K562 (cell line): ENCODE results near the gene ARHGEF26. TPM values are rescaled to one million over a fixed set of nuclear protein-coding genes. Genes with fewer than 3 reads are reported as not detected.

Experiments
- ATAC-seq: fragments of 200-7000 bp; cut with Tn5 transposase; 3 replicates; pipeline ENCODE4 v1.9.1; 2020; ENCODE audit warnings: moderate library complexity
- BruUV-seq: library from RNA; stranded (reverse); fragments of 400-500 nt; replicated peaks from 2 replicates; lab custom pipeline; 2021; lab: Mats Ljungman, UMichigan
- CTCF ChIA-PET: fragments of 300-600 bp; formaldehyde crosslinking; extraction: SDS; loops from one replicate; lab custom pipeline; 2021; ENCODE audit warnings: low intra/inter-chr PET ratio; lab: Yijun Ruan, JAX
- POLR2A ChIA-PET: fragments of 300-600, 350-650 bp; sonication (Branson Sonifier 250); formaldehyde crosslinking; extraction: SDS; loops from one replicate; lab custom pipeline; 2021; ENCODE audit warnings: antibody characterized with exemption, inconsistent platforms; lab: Yijun Ruan, JAX
- DNase-seq, 4 experiments: peaks; one replicate each; pipeline versions ENCODE4 v3.0.0 to v3.0.0-alpha.2; 2011 to 2018; ENCODE audit warnings: low spot score in 3 of 4, mixed read lengths in 3 of 4; ENCODE audit errors: extremely low read depth in 1 of 4
- FAIRE-seq: peaks from 2 replicates; lab custom pipeline; 2011; peaks lifted over from hg19 to GRCh38; lab: Jason Lieb, UNC
- H2AFZ ChIP-seq: 2 replicates; pipeline ENCODE4 v1.6.0; 2011; ENCODE audit warnings: low read depth, low read length, control low read depth, inconsistent platforms
- H3K27ac ChIP-seq: fragments of 200-600 bp; 3 replicates; pipeline ENCODE4 v1.8.0; 2011; ENCODE audit warnings: low read depth, mild to moderate bottlenecking, control low read depth, inconsistent platforms, low read length, moderate library complexity, mixed read lengths; ENCODE audit errors: extremely low read depth
- H3K27me3 ChIP-seq, 2 experiments: fragments of 300-600 bp in 1 of 2; 2 replicates in 1 of 2; 3 replicates in 1 of 2; pipeline versions ENCODE4 v1.6.0 to v1.8.0; 2011; ENCODE audit warnings: inconsistent platforms in 2 of 2, low read length in 2 of 2, mild to moderate bottlenecking in 1 of 2, mixed read lengths in 1 of 2, moderate library complexity in 1 of 2; ENCODE audit not compliant: control insufficient read depth in 2 of 2, insufficient read depth in 2 of 2
- H3K36me3 ChIP-seq: fragments of 300-600 bp; 3 replicates; pipeline ENCODE4 v1.8.0; 2011; ENCODE audit warnings: mild to moderate bottlenecking, low read length, inconsistent platforms; ENCODE audit not compliant: control insufficient read depth, insufficient read depth
- H3K4me1 ChIP-seq, 2 experiments: fragments of 200-600 bp in 1 of 2; replicated peaks in 1 of 2; 2 replicates in 1 of 2; 3 replicates in 1 of 2; pipeline versions ENCODE4 v1.5.1 to v1.8.0; 2011; ENCODE audit warnings: inconsistent platforms in 2 of 2, low read length in 2 of 2, mild to moderate bottlenecking in 1 of 2, mixed read lengths in 1 of 2, moderate library complexity in 1 of 2; ENCODE audit not compliant: control insufficient read depth in 2 of 2, insufficient read depth in 2 of 2
- H3K4me2 ChIP-seq: 2 replicates; pipeline ENCODE4 v1.6.1; 2011; ENCODE audit warnings: low read length, control low read depth, inconsistent platforms, mixed read lengths; ENCODE audit not compliant: insufficient read depth
- H3K4me3 ChIP-seq: fragments of 200-600 bp; sonication (generic), shearing (Covaris generic); 2 replicates; pipeline ENCODE4 v1.5.1; 2016; ENCODE audit warnings: control low read depth, inconsistent platforms
- H3K79me2 ChIP-seq: fragments of 200-600 bp; 3 replicates; pipeline ENCODE4 v1.8.0; 2011; ENCODE audit warnings: low read length, inconsistent platforms; ENCODE audit not compliant: control insufficient read depth, insufficient read depth
- H3K9ac ChIP-seq, 2 experiments: 2 replicates each; pipeline versions ENCODE4 v1.6.0 to v1.6.1; 2011; ENCODE audit warnings: low read depth in 2 of 2, low read length in 2 of 2, control low read depth in 1 of 2, inconsistent platforms in 1 of 2, mild to moderate bottlenecking in 1 of 2, mixed read lengths in 1 of 2; ENCODE audit not compliant: insufficient read depth in 1 of 2
- H3K9me1 ChIP-seq: one replicate; pipeline ENCODE4 v1.6.0; 2011; ENCODE audit warnings: inconsistent platforms, mild to moderate bottlenecking, low read length, moderate library complexity; ENCODE audit not compliant: control insufficient read depth, insufficient read depth
- H3K9me3 ChIP-seq: replicated peaks from 2 replicates; pipeline ENCODE4 v1.5.1; 2011; ENCODE audit warnings: low read depth, low read length, inconsistent platforms; ENCODE audit not compliant: control insufficient read depth, insufficient read depth
- H4K20me1 ChIP-seq: replicated peaks from 2 replicates; pipeline ENCODE4 v1.6.1; 2011; ENCODE audit warnings: low read length, inconsistent platforms, mixed read lengths; ENCODE audit not compliant: control insufficient read depth, insufficient read depth
- ASH1L ChIP-seq: fragments of 450-650 bp; IDR thresholded peaks from 2 replicates; pipeline ENCODE4 v1.6.1; 2018; ENCODE audit warnings: borderline replicate concordance, mild to moderate bottlenecking, low read depth; ENCODE audit not compliant: partially characterized antibody
- ETV6 ChIP-seq, 3 experiments: fragments of 150-350 bp in 1 of 3; sonication (generic) in 1 of 3; formaldehyde crosslinking in 1 of 3; IDR thresholded peaks; 2 replicates each; pipeline versions ENCODE4 v1.6.1 to v1.8.0; 2014 to 2022; ENCODE audit warnings: borderline replicate concordance in 2 of 3, low read depth in 2 of 3, antibody characterized with exemption in 1 of 3, low read length in 1 of 3, mild to moderate bottlenecking in 1 of 3, missing genetic modification reagents in 1 of 3
- HIVEP1 ChIP-seq: fragments of 250-450 bp; sonication (Bioruptor Pico); IDR thresholded peaks from 2 replicates; pipeline ENCODE4 v1.4.0; 2020; ENCODE audit warnings: mild to moderate bottlenecking
- HLTF ChIP-seq: fragments of 450-650 bp; IDR thresholded peaks from 2 replicates; pipeline ENCODE4 v1.6.1; 2016
- KDM2B ChIP-seq: fragments of 250-450 bp; sonication (Bioruptor Pico); IDR thresholded peaks from 2 replicates; pipeline ENCODE4 v1.8.0; 2021; ENCODE audit warnings: mild to moderate bottlenecking, moderate library complexity
- NCOA2 ChIP-seq, 2 experiments: fragments of 450-650 bp; IDR thresholded peaks; 2 replicates each; pipeline ENCODE4 v1.6.1; 2018; ENCODE audit warnings: mild to moderate bottlenecking in 2 of 2, moderate library complexity in 1 of 2; ENCODE audit not compliant: partially characterized antibody in 2 of 2
- NONO ChIP-seq, 2 experiments: fragments of 200-400 bp in 1 of 2; fragments of 450-650 bp in 1 of 2; formaldehyde crosslinking in 1 of 2; IDR thresholded peaks; 2 replicates each; pipeline ENCODE4 v1.6.1; 2017; ENCODE audit warnings: low read depth in 2 of 2, mild to moderate bottlenecking in 2 of 2, moderate library complexity in 2 of 2, low read length in 1 of 2
- POLR2B ChIP-seq: fragments of 450-650 bp; IDR thresholded peaks from 2 replicates; pipeline ENCODE4 v1.6.1; 2018; ENCODE audit warnings: low read depth; ENCODE audit not compliant: partially characterized antibody
- TFAM ChIP-seq: fragments of 250-450 bp; sonication (Bioruptor Pico); conservative IDR thresholded peaks from 2 replicates; pipeline ENCODE4 v1.5.0; 2021; ENCODE audit warnings: mild to moderate bottlenecking, moderate library complexity
- ZNF146 ChIP-seq: IDR thresholded peaks from one replicate; pipeline ENCODE4 v1.6.1; 2018; ENCODE audit warnings: missing compliant biosample characterization; ENCODE audit not compliant: unreplicated experiment
- ZNF57 ChIP-seq: fragments of 450-650 bp; formaldehyde crosslinking; IDR thresholded peaks from 2 replicates; pipeline ENCODE4 v1.4.0; 2020; ENCODE audit warnings: mild to moderate bottlenecking, moderate library complexity
- WGBS: fragments of 100-300 bp; shearing (Covaris generic); methylation state at CpG from one replicate; pipeline ENCODE4 v1.1.6; 2016; ENCODE audit warnings: low coverage, mixed read lengths; ENCODE audit not compliant: insufficient coverage; ENCODE audit errors: missing lambda C conversion rate; 5-methylcytosine and 5-hydroxymethylcytosine counted together
- in situ Hi-C: fragments of 300-500 bp; cut with MboI; formaldehyde crosslinking; loops from 4 replicates; pipeline ENCODE4 v1.15.0; 2018; ENCODE audit warnings: inconsistent platforms, mixed read lengths
- intact Hi-C: fragments of 100-400 bp; cut with micrococcal nuclease; formaldehyde crosslinking; loops from 2 replicates; pipeline ENCODE4 v1.14.2; 2022
- polyA plus RNA-seq, 8 experiments: library from polyadenylated mRNA; depleted of rRNA in 4 of 8; stranded (reverse) in 5 of 8; unstranded in 3 of 8; fragments of >200 nt; fragmentation: Nextera tagmentation in 2 of 8; fragmentation: Illumina TruSeq in 1 of 8; extraction: Ambion mirVana in 2 of 8; extraction: Trizol in 1 of 8; gene quantifications; 2 replicates each; pipeline versions ENCODE4 v1.2.1 to v1.2.3, GENCODE V29; 2011 to 2014; ENCODE audit warnings: inconsistent platforms in 1 of 8, missing spikeins in 1 of 8
- total RNA-seq, 7 experiments: library from RNA; depleted of rRNA in 6 of 7; stranded (reverse); fragments of >200 nt in 6 of 7; fragmentation: Illumina TruSeq in 2 of 7; extraction: Trizol in 2 of 7; gene quantifications; 2 replicates each; pipeline versions ENCODE4 v1.2.1 to v1.2.3, GENCODE V29; 2011 to 2021; ENCODE audit warnings: low replicate concordance in 1 of 7

The ARHGEF26 gene
- total and polyA plus RNA-seq, 9 of the 15 experiments (the other 6 are each of a cell fraction or from before 2014, with no cell fraction given): 0.01 to 0.11 (median 0.04) TPM; not detected in 2

- H3K9ac ChIP-seq: no peak overlapping the region
- H3K27ac ChIP-seq: no peak overlapping the region
- H3K36me3 ChIP-seq: no peaks in the 10 kb centered on the region
- in situ Hi-C loops (no loop called here), intact Hi-C loops (no loop called here)
- no peak for ATAC-seq
- no TSS peak for BruUV-seq
- FAIRE-seq: no peak
- H3K79me2 ChIP-seq: no peaks in the 10 kb centered on the region
- no peak overlapping the region for H3K4me2 ChIP-seq
- no peak overlapping the region for H3K4me3 ChIP-seq
- no peaks in the 10 kb centered on the region for H3K9me1 ChIP-seq
- CTCF ChIA-PET: no interaction called here
- POLR2A ChIA-PET: interaction anchor here (1.1 kb wide), 1 partner anchor 13 kb away, joined by 3 read pairs; no protein-coding TSS in a partner anchor
- 1% methylated on average over 14 of the region's 14 CpGs for WGBS
- TF ChIP-seq ETV6 (IDR thresholded peaks at IDR 0.05; ENCODE audit: borderline replicate concordance in 1 of 2, low read depth in 2 of 2, low read length in 1 of 2): no peak
- TF ChIP-seq ETV6 (CRISPR knock-in tag; IDR thresholded peaks at IDR 0.05; ENCODE audit: borderline replicate concordance): no peak
- TF ChIP-seq NONO (IDR thresholded peaks at IDR 0.05; ENCODE audit: low read depth in 2 of 2, low read length in 1 of 2): no peak
- no peak for TF ChIP-seq HLTF
- no peak for TF ChIP-seq ZNF146 (CRISPR knock-in tag)
- TF ChIP-seq POLR2B: no peak
- no peak for TF ChIP-seq NCOA2 (IDR thresholded peaks at IDR 0.05; ENCODE audit: partially characterized antibody in 2 of 2)
- TF ChIP-seq ASH1L: no peak
- no peak for TF ChIP-seq ZNF57 (CRISPR knock-in tag)
- TF ChIP-seq KDM2B (CRISPR knock-in tag): no peak
- TF ChIP-seq TFAM (CRISPR knock-in tag): no peak
- TF ChIP-seq HIVEP1: no peak
- H3K4me1 ChIP-seq: no peaks in the 10 kb centered on the region
- H3K27me3 ChIP-seq: no peaks in the 10 kb centered on the region
- no peaks in the 10 kb centered on the region for H4K20me1 ChIP-seq
- no peaks in the 10 kb centered on the region for H3K9me3 ChIP-seq
- DNase-seq: no peak
- no peak overlapping the region for H2AFZ ChIP-seq
Observed at GRCh38 chr3:154089421-154090420, 31.5 kb upstream of the ARHGEF26 start.
